Body of pancreas (tissue), 4 donors: ENCODE results near the gene CFAP70. TPM values are rescaled to one million over a fixed set of nuclear protein-coding genes. Genes with fewer than 3 reads are reported as not detected.

Experiments
- ATAC-seq: fragments of 150-250 bp; one replicate; pipeline ENCODE4 v1.9.1; 2016
- DNase-seq, 4 donors: peaks; one replicate each; pipeline ENCODE4 v3.0.0-alpha.2; 2019
- H3K27ac ChIP-seq, 4 donors: fragments of 200-600 bp; sonication (generic); 1 replicate in 3 of 4; 2 replicates in 1 of 4; pipeline versions ENCODE4 v1.5.1 to v1.6.1; 2016 to 2019; ENCODE audit warnings: mild to moderate bottlenecking in 1 of 4, mixed read lengths in 1 of 4, moderate library complexity in 1 of 4
- H3K27me3 ChIP-seq, 2 donors: fragments of 200-600 bp; sonication (generic); one replicate each; pipeline ENCODE4 v1.6.0; 2016; ENCODE audit warnings: mild to moderate bottlenecking in 1 of 2
- H3K36me3 ChIP-seq, 2 donors: fragments of 200-600 bp; sonication (generic); replicated peaks in 1 of 2; 2 replicates each; pipeline ENCODE4 v1.5.1; 2016; ENCODE audit warnings: low read depth in 2 of 2; ENCODE audit not compliant: insufficient read depth in 1 of 2
- H3K4me1 ChIP-seq: fragments of 200-600 bp; sonication (generic); one replicate; pipeline ENCODE4 v1.6.0; 2016
- H3K4me3 ChIP-seq, 2 donors: fragments of 200-600 bp; sonication (generic); 1 replicate in 1 of 2; 2 replicates in 1 of 2; pipeline ENCODE4 v1.5.1; 2016 to 2019
- H3K9me3 ChIP-seq, 3 donors: fragments of 200-600 bp; sonication (generic); 1 replicate in 2 of 3; 2 replicates in 1 of 3; pipeline ENCODE4 v1.5.1; 2016
- CTCF ChIP-seq, 7 experiments: fragments of 450-650 bp in 4 of 7; fragments of 200-600 bp in 3 of 7; sonication (generic) in 3 of 7; IDR thresholded peaks; one replicate each; pipeline ENCODE4 v1.5.1; 2016 to 2019; ENCODE audit warnings: antibody characterized with exemption in 7 of 7
- POLR2A ChIP-seq, 3 donors: fragments of 450-650 bp; IDR thresholded peaks; one replicate each; pipeline ENCODE4 v1.6.1; 2016; ENCODE audit warnings: antibody characterized with exemption in 3 of 3, mild to moderate bottlenecking in 2 of 3
- WGBS, 2 donors: methylation state at CpG; one replicate each; pipeline ENCODE4 v1.1.5; 2017; 5-methylcytosine and 5-hydroxymethylcytosine counted together
- intact Hi-C: fragments of 100-400 bp; cut with DNase I; formaldehyde crosslinking; loops from one replicate; pipeline ENCODE4 v1.15.1; 2023
- total RNA-seq, 2 donors: library from RNA; depleted of rRNA; stranded (reverse); fragments of >200 nt; gene quantifications; one replicate each; pipeline ENCODE4 v1.1.0, GENCODE V29; 2016

The CFAP70 gene
- total RNA-seq, 2 donors from 2014 or later: 8.8 to 11.5 TPM

GRCh38 chr10:73357166-73357565 is 1.5 kb downstream of the CFAP70 start:
- intact Hi-C loops: no loop called here
- ATAC-seq (no peak), DNase-seq (no peak)
- peaks cover 13% of the 10 kb centered on the region for H3K4me1 ChIP-seq
- 59 to 64% methylated on average over 4 of the region's 4 CpGs for WGBS, 2 donors
- no peaks in the 10 kb centered on the region for H3K9me3 ChIP-seq
- H3K27me3 ChIP-seq: no peaks in the 10 kb centered on the region
- H3K4me3 ChIP-seq: no peak overlapping the region
- no peak for TF ChIP-seq POLR2A (IDR thresholded peaks at IDR 0.05)
- TF ChIP-seq CTCF (IDR thresholded peaks at IDR 0.05): no peak
- H3K36me3 ChIP-seq: no peaks in the 10 kb centered on the region
- H3K27ac ChIP-seq: no peak overlapping the region

GRCh38 chr10:73344269-73344668 is 14.4 kb downstream of the CFAP70 start:
- intact Hi-C loops: no loop called here

GRCh38 chr10:73340121-73340520 is 18.5 kb downstream of the CFAP70 start:
- intact Hi-C loops: no loop called here
- H3K36me3 ChIP-seq: peaks cover 0 to 2% of the 10 kb centered on the region in 2 donors
- WGBS, 2 donors: 85 to 100% methylated on average over 1 to 3 of the region's 3 CpGs
- DNase-seq: no peak
- no peaks in the 10 kb centered on the region for H3K4me1 ChIP-seq
- no peak for ATAC-seq
- TF ChIP-seq POLR2A (IDR thresholded peaks at IDR 0.05): no peak
- TF ChIP-seq CTCF (IDR thresholded peaks at IDR 0.05): no peak
- no peak overlapping the region for H3K4me3 ChIP-seq
- no peak overlapping the region for H3K27ac ChIP-seq
- H3K9me3 ChIP-seq: no peaks in the 10 kb centered on the region
- no peaks in the 10 kb centered on the region for H3K27me3 ChIP-seq

More at GRCh38 chr10:73344269-73344668, 14.4 kb downstream of the CFAP70 start:
- DNase-seq: no peak
- Histone ChIP-seq H3K36me3 (peaks cover 0 to 2% of the 10 kb centered on the region in 2 donors), H3K27ac (no peak overlapping the region), H3K4me1 (no peaks in the 10 kb centered on the region), H3K9me3 (no peaks in the 10 kb centered on the region), H3K27me3 (no peaks in the 10 kb centered on the region), H3K4me3 (no peak overlapping the region)
- no peak for ATAC-seq
- 92% methylated on average over 1 of the region's 1 CpG for WGBS, 2 donors
- TF ChIP-seq POLR2A (IDR thresholded peaks at IDR 0.05) (no peak), CTCF (IDR thresholded peaks at IDR 0.05) (no peak)

GRCh38 chr10:73339436-73339835 is 19.2 kb downstream of the CFAP70 start:
- TF ChIP-seq CTCF (IDR thresholded peaks at IDR 0.05) (no peak), POLR2A (IDR thresholded peaks at IDR 0.05) (no peak)
- intact Hi-C loops: no loop called here
- H3K36me3 ChIP-seq: peaks cover 0 to 2% of the 10 kb centered on the region in 2 donors
- ATAC-seq (no peak), DNase-seq (no peak)
- no peaks in the 10 kb centered on the region for H3K9me3 ChIP-seq
- WGBS, 2 donors: 86 to 92% methylated on average over 2 to 5 of the region's 7 CpGs
- H3K4me3 ChIP-seq: no peak overlapping the region
- no peaks in the 10 kb centered on the region for H3K4me1 ChIP-seq
- no peak overlapping the region for H3K27ac ChIP-seq
- H3K27me3 ChIP-seq: no peaks in the 10 kb centered on the region

- intact Hi-C loops: no loop called here
- Histone ChIP-seq H3K36me3 (peaks cover 0 to 2% of the 10 kb centered on the region in 2 donors), H3K27ac (no peak overlapping the region), H3K4me1 (no peaks in the 10 kb centered on the region), H3K4me3 (no peak overlapping the region), H3K9me3 (no peaks in the 10 kb centered on the region), H3K27me3 (no peaks in the 10 kb centered on the region)
- ATAC-seq (no peak), DNase-seq (no peak)
- TF ChIP-seq CTCF (IDR thresholded peaks at IDR 0.05): no peak
- 89 to 94% methylated on average over 8 of the region's 8 CpGs for WGBS, 2 donors
These were observed 19.8 kb downstream of the CFAP70 start for GRCh38 chr10:73338801-73339368.
